GM18507 (cell line): ENCODE measurements around the gene ATP13A1.
"Not testable (repeated sequence)": the region's sequence is repeated elsewhere in the genome, so short reads cannot be mapped to it uniquely, and the experiment has no call there.

Experiments used
- DNase-seq: peaks from one replicate; pipeline ENCODE4 v3.0.0; 2011; ENCODE audit warnings: low read depth; ENCODE audit not compliant: insufficient read length; ENCODE audit errors: extremely low spot score
- FAIRE-seq: peaks from 2 replicates; lab custom pipeline; 2011; peaks lifted over from hg19 to GRCh38; lab: Jason Lieb, UNC

The ATP13A1 gene

GRCh38 chr19:19627621-19628500 lies 35.6 kb downstream of the ATP13A1 start, which contains the start of gene LPAR2:
LPAR2 (minus strand) TSS chr19:19628220; CDS start chr19:19627275, 945 bp downstream.
- DNase-seq (peak; percentile 87), FAIRE-seq (peak; percentile 15)

GRCh38 chr19:19626516-19627472 lies 36.7 kb downstream of the ATP13A1 start:
- FAIRE-seq (no peak), DNase-seq (no peak)

- no peak for FAIRE-seq
Measured at GRCh38 chr19:19624032-19624570, 39.4 kb downstream of the ATP13A1 start.

GRCh38 chr19:19623383-19623782 lies 40.1 kb downstream of the ATP13A1 start:
- DNase-seq (no peak), FAIRE-seq (no peak)

More at GRCh38 chr19:19624032-19624570, 39.4 kb downstream of the ATP13A1 start:
- DNase-seq = no peak

GRCh38 chr19:19619849-19620210 lies 43.6 kb downstream of the ATP13A1 start:
- FAIRE-seq (no peak), DNase-seq (no peak)

- DNase-seq (no peak), FAIRE-seq (no peak)
Measured at GRCh38 chr19:19619181-19619848, 44.2 kb downstream of the ATP13A1 start.

GRCh38 chr19:19618219-19619051 lies 45.0 kb downstream of the ATP13A1 start, which contains the start of gene PBX4:
PBX4 (minus strand) TSS chr19:19618687; CDS start chr19:19618629, 58 bp downstream.
- DNase-seq (peak; percentile 93), FAIRE-seq (peak; percentile 99)

GRCh38 chr19:19615086-19615485 lies 48.4 kb downstream of the ATP13A1 start:
- DNase-seq = no peak
- FAIRE-seq = no peak

GRCh38 chr19:19613506-19613905 lies 50.0 kb downstream of the ATP13A1 start:
- no peak for FAIRE-seq
- DNase-seq = no peak

- FAIRE-seq = no peak
- DNase-seq = no peak
Measured at GRCh38 chr19:19610376-19611202, 52.9 kb downstream of the ATP13A1 start.

- not testable (repeated sequence) for FAIRE-seq, DNase-seq
Measured at GRCh38 chr19:19606686-19607085, 56.8 kb downstream of the ATP13A1 start.

GRCh38 chr19:19606021-19606420 lies 57.5 kb downstream of the ATP13A1 start:
- FAIRE-seq (no peak), DNase-seq (no peak)

- FAIRE-seq (no peak), DNase-seq (no peak)
Measured at GRCh38 chr19:19602713-19603324, 60.7 kb downstream of the ATP13A1 start.

GRCh38 chr19:19602136-19602712 lies 61.3 kb downstream of the ATP13A1 start:
- FAIRE-seq (no peak), DNase-seq (no peak)

GRCh38 chr19:19600793-19601330 lies 62.6 kb downstream of the ATP13A1 start:
- FAIRE-seq = peak; percentile 74
- DNase-seq = no peak

GRCh38 chr19:19598728-19599451 lies 64.6 kb downstream of the ATP13A1 start:
- peak; percentile 71 for FAIRE-seq

More at GRCh38 chr19:19598728-19599451, 64.6 kb downstream of the ATP13A1 start:
- DNase-seq = not testable (repeated sequence)
